NCI-H2196 treated with DMSO at 0.1 percent for 48 hours (cell line): ENCODE results near the gene DHDH.

ENCODE experiments used
- DNase-seq: peaks from one replicate; lab custom pipeline; 2025; ENCODE audit not compliant: unreplicated experiment; lab: John Stamatoyannopoulos, UW

Gene DHDH

GRCh38 chr19:48947258-48947542 is 13.7 kb downstream of the DHDH start:
- DNase-seq: no peak

GRCh38 chr19:48950159-48950558 is 16.7 kb downstream of the DHDH start:
- DNase-seq: no peak

GRCh38 chr19:48950830-48951519 is 17.5 kb downstream of the DHDH start:
- DNase-seq: no peak

DNA sequence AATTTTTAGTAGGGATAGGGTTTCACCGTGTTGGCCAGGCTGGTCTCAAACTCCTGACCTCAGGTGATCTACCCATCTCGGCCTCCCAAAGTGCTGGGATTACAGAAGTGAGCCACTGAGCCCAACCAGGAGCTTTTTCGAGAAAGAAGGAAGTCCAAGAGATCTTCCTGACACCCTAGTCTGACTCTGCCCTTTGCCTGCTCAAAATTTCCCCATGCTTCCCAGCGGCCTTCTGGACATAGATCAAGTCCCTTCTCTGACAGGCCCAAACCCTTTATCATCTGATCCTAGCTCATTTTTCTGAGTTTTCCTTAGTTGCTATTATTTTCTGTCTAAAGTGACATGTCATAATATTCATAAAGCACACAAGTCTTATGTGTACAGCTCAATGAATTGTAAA is 19.6 kb downstream of the DHDH start:
- no peak for DNase-seq

DNA sequence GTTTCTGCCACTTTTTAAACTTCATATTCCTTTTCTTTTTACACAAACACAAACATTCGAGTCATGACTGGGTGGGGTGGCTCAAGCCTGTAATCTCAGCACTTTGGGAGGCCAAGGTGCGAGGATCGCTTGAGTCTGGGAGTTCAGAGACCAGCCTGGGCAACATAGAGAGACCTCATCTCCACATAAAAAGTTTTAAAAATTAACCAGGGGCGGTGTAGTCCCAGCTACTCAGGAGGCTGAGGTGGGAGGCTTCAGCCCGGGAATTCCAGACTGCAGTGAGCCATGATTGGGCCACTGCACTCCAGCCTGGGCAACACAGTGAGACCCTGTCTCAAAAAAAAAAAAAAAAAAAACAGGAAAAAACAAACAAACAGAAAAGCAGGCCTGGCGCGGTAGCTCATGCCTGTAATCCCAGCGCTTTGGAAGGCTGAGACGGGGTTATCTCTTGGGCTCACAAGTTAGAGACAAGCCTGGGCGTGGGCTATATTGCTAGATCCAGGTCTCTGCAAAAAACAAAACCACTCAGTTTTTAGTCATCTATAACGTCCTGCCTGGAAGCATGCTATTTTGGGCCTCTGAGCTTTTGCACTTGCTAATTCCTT is 20.6 kb downstream of the DHDH start:
- no peak for DNase-seq

DNA sequence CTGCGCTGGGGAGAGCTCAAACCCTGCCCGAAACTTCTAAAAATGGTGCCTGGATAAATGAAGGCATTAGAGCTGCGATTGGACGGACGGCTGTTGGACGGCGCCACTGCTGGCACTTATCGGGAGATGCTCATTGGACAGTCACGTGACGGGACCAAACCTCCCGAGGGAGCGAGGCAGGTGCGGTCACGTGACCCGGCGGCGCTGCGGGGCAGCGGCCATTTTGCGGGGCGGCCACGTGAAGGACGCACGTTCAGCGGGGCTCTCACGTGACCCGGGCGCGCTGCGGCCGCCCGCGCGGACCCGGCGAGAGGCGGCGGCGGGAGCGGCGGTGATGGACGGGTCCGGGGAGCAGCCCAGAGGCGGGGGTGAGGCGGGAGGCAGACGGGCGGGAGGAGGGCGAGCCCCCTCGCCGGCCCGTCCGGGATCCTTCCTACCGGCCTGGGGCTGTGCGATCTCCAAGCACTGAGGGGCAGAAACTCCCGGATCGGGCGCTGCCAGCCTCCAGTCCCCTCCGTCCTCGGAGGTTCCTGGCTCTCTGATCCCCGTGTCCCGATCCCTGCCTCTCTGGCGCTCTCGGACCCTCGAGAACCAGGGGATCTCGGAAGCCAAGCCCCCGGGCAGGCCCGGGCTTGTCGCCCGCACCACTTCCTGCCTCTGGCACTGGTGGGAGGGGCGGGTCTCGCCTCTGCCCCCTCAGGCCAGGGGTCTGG is 21.3 kb downstream of the DHDH start, which contains the start of gene BAX:
Gene BAX, plus strand, starts transcription at position 281 of the 713 bp plus-strand sequence. Its CDS starts 54 bp downstream, at position 335.
- DNase-seq: peak; percentile 93

- no peak for DNase-seq
Observed at GRCh38 chr19:48955308-48955958, 21.9 kb downstream of the DHDH start.

DNA sequence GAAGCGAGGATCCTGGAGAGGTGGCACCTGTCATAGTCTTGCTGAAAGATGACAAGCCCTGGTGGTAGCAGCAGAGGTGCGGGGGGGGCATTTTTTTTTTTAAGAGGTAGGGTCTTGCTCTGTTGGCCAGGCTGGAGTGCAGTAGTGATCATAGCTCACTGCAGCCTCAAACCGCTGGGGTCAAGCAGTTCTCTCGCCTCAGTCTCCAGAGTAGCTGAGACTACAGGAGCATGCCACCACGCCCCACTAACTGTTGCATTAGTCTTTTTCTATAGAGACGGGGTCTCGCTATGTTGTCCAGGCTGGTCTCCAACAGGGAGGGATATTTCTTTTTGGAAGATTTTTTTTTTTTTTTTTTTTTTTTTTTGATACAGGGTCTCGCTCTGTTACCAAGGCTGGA is 24.5 kb downstream of the DHDH start:
- no peak for DNase-seq

DNA sequence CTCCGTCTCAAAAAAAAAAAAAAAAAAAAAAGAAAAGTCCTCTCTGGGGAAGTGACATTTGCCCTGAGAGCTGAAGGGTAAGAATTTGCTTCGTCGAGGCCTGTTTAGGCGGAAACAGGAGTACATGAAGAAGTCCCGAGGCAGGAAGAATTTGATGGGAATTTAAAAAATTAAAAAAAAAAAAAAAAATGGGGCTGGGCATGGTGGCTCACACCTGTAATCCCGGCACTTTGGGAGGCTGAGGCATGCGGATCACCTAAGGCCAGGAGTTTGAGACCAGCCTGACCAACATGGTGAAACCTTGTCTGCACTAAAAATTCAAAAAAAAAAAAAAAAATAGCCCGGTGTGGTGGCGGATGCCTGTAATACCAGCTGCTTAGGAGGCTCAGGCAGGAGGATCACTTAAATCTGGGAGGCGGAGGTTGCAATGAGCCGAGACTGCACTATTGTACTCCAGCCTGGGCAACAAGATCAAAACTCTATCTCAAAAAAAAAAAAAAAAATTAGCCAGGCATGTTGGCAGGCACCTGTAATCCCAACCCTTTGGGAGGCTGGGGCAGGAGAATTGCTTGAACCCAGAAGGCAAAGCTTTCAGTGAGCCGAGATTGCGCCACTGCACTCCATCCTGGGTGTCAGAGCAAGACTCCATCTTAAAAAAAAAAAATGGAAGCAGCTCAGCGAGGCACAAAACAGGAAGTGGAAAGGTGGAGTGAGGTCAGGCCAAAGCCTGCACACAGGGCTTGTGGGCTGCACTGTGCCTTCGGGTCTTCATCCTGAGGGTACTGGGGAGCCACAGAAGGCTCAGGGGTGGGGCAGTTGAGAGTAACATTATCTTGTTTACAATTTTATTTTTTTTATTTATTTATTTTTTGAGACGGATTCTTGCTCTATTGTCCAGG is 26.1 kb downstream of the DHDH start:
- no peak for DNase-seq

- no peak for DNase-seq
Observed at GRCh38 chr19:48961051-48961649, 27.7 kb downstream of the DHDH start.

- no peak for DNase-seq
Observed at GRCh38 chr19:48961673-48962028, 28.2 kb downstream of the DHDH start.

DNA sequence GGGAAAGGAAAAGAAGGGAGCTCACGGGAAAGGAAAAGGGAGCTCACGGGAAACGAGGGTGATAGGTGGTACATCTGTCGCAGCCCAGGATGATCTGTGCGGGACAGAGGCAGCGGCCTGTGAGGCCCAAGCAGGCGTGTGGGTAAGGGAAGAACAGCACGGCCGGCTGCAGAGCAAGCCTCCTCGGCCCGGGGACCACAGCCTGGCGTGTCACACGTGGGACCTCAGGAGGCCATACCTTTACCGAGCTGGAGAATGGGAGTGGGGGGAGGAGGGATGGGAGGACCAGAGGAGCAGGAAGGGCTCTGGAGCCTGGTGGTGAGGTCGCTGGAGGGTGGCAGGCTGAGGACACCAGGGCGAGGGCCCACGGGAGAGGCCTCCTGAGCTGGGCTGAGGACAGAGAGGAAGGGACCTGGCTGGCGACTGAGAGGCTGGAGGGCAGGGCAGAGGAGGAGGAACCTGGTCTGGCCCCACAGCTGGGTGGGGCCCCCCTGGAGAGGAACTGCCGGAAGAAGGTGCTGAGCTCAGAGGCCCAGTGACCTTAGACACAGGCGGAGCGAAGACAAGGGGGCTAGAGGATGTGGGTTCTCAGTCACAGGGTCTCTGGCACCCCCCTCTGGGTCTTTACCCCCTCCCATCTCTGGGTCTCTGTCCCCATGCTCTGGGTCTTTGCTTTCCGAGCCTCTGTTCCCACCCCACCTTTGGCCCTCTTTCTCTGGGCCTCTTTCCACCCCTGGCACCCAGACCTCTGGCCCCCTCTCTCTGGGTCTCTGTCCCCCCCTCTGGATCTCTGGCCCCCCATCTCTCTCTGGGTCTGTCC is 28.7 kb downstream of the DHDH start:
- no peak for DNase-seq

- no peak for DNase-seq
Observed at GRCh38 chr19:48962849-48963165, 29.3 kb downstream of the DHDH start.

DNA sequence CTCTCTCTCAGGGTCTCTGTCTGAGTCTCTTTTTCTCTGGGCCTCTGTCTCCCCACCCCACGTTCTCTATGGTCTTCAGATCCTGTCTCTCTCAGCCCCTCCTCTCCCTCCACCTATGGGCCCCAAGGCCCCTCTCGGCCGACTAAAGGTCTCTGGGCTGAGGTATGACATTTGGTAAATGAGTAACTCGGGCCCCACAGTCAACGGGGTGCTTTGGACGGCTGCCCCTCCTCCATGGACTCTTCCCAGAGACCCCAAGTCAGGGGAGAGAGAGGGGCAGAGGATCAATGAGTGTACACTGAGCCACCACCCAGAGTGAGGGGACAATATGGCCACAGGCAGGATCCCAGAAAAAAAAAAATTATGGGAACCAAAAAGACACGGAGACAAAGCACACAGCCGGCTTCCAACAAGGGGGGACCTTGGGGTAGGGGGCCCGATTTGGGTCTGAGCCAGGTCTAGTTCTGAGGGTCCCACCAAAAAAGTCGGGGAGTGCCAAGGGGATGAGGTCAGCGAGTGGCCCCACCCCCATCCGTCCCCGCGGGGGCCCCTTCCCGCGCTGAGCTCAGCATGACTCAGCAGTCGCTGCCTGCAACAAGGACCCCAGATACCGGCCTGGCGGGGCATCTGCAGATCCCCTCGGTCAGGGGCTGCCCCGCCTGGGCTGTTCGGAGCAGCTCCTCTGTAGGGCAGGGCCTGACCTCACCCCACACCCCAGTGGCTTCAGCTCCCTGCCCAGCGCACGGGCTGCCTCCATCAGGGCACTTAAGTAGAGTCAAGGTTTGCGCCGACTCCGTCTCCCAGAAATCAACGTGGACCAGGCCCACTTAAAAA is 30.1 kb downstream of the DHDH start:
- no peak for DNase-seq

DNA sequence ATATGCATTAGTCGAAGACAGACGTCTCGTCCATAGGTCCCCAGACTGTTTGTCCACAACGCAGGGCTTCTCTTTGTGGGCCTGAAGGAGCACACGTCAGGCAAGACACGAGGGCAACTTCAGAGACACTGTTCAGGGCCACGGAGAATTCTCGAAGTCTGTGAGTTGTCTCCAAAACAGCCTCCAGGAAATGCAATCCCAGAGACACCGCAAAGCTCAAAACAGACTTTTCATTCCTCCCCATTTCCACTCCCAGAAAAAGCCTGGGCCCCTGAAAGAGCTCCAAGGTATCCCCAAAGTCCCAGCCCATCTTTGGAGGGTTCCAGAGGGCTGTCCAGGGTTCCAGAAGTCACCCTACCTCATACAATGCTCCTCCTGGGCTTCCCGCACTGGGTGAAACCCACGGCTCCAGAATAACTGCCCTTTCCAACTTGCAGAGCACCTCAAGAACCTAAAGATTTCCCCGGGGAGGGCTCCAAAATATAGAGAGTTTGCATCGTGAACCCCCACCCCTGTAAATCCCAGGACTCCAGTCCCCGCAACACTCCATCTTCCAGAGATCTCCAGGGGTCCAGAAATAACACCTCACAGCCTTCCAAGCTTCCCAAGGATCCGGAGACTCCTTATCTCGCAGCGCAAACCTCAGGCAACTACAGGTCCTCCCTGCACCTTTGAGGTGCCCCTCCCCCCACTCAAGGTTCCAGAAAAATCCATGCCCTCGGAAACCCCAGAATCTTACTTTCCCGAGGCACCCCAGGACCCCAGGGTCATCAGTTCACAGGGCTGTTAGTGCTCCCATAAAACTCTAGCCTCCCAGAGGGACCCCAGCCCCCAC is 30.9 kb downstream of the DHDH start:
- no peak for DNase-seq

DNA sequence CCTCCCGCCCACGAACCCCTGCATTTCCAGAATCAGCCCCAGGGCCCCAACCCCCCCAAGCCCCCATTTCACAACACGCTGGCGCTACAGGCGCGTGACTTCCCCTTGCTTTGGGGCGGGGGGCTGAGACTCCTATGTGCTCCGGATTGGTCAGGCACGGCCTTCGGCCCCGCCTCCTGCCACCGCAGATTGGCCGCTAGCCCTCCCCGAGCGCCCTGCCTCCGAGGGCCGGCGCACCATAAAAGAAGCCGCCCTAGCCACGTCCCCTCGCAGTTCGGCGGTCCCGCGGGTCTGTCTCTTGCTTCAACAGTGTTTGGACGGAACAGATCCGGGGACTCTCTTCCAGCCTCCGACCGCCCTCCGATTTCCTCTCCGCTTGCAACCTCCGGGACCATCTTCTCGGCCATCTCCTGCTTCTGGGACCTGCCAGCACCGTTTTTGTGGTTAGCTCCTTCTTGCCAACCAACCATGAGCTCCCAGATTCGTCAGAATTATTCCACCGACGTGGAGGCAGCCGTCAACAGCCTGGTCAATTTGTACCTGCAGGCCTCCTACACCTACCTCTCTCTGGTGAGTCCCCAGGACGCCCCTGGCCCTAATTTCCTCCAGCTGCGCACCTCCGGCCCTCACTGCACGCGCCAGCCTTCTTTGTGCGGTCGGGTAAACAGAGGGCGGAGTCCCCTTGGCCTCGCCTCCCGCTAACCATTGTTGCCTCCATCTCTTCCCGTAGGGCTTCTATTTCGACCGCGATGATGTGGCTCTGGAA is 31.7 kb downstream of the DHDH start, which contains the start of gene FTL:
Gene FTL, plus strand, starts transcription at position 270 of the 766 bp plus-strand sequence. Its CDS starts 199 bp downstream, at position 469.
- DNase-seq: peak; percentile 80

DNA sequence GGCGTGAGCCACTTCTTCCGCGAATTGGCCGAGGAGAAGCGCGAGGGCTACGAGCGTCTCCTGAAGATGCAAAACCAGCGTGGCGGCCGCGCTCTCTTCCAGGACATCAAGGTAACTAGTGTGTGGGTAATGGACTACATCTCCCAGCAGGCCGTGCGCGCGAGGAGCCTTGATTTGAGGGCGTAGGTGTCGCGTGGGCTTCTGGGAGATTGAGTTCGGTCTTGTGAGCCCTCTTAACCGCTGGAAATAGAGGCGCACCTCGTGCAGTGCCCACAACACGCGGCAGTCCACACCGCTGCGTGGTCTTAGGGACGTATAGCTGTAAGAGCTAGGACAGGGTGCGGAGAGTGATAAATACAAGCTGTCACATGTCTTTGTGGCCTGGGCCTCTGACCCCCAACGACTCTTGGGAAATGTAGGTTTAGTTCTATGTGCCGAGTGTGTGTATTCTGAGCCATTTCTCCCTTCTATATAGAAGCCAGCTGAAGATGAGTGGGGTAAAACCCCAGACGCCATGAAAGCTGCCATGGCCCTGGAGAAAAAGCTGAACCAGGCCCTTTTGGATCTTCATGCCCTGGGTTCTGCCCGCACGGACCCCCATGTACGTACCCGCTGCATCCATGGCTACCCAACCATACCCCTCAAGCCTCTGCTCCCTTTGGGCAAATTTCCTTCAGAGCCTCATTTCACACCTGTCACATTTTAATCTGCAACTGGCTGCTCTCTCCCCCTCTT is 32.5 kb downstream of the DHDH start:
- peak; percentile 59 for DNase-seq
